GM19463 (cell line): ENCODE data around the gene USP31.
"Not testable (repeated sequence)": the region's sequence is repeated elsewhere in the genome, so short reads cannot be mapped to it uniquely, and the experiment has no call there.

Source experiments
- ATAC-seq: cut with Tn5 transposase; IDR thresholded peaks from one replicate; pipeline ENCODE4 v1.9.1; 2021; ENCODE audit warnings: mild to moderate bottlenecking, moderate library complexity; ENCODE audit not compliant: unreplicated experiment

Gene USP31

DNA sequence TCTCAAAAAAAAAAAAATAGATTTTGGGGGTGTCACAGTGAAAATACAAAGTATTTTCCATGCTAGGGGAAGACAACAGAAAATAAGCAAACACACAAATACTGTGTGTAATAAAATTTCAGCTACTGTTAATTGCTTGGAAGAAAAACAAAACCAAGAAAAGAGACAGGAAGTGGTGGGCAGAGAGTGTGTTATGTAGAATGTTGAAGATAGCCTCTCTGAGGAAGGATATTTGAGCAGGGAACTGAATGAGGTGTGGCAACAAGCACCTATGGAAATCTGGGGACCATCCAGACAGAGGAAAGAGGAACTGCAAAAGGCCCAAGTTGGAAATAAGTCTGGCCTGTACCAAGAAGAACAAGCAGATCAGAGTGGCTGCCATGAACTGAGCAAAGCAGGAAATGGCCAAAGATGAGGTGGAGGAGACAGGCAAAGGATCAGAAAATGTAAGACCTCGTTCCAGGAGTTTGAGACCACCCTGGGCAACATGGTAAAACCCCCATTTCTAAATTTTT lies 7.8 kb upstream of the USP31 start:
- ATAC-seq = no peak

DNA sequence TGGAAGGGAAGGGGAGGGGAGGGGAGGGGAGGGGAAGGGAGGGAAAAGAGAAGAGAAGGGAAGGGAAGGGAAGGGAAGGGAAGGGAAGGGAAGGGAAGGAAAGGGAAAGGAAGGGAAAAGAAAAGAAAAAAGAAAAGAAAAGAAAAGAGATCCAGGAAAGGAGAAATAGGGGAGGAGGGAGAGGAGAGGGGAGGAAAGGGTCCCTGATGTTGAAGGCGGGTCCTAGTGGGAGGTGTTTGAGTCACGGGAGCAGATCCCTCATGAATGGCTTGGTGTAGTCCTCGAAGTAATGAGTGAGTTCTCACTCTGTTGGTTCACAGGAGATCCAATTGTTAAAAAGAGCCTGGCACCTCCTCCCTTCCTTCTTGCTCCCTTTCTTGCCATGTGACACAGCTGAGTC lies 6.9 kb upstream of the USP31 start:
- ATAC-seq = no peak

- ATAC-seq = no peak
Observed at GRCh38 chr16:23155445-23156049, 6.3 kb upstream of the USP31 start.

DNA sequence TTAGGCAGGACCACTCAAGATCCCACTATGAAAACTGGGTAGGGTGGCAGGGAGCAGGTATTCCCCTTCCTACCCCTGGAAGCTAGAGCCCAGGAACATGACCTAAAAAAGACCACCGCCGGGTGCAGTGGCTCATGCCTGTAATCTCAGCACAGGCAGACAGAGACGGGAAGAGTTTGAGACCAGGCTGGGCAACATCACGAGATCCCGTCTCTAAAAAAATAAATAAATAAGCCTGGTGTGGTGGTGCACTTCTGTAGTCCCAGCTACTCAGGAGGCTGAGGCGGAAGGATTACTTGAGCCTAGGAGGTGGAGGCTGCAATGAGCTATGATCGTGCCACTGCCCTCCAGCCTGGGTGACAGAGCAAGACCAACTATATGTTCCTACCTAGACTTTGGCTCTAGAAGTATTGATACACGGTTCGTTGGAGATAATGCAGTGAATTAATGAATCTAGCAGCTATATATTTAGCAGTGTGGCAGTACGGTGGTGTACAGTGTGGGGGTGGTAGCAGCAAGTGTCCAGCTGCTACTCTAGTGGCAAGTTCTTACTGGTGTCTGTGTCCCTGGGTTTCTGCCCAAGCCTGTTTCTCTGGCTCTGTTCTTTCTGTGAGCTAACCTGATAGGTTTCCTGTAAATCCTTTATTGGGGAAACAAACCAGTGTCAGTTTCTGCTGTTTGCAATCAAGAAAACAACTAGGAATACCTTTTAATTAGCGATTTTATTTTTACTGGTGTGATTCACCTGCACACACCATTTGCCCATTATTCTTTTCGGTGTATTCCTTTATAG lies 3.3 kb upstream of the USP31 start:
- no peak for ATAC-seq

DNA sequence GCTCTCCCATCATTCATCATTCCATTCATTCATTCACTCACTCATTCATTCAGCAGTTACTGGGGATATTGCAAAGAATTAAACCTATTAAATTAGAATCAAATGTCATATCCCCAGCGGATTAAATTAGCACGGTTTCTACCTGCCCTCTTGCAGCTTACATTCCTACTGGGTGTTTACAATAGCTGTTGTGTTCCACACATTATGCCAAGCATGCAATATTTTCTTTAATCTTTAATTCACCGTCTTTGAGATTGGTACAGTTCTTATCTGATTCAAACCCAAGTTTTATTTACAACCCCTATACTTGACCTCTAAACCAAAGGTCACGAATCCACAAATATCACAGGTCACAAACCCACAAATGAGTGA lies 727 bp upstream of the USP31 start:
- no peak for ATAC-seq

GRCh38 chr16:23148513-23149266 lies 562 bp downstream of the USP31 start:
- peak; percentile 26 for ATAC-seq

GRCh38 chr16:23148166-23148512 lies 1.1 kb downstream of the USP31 start:
- ATAC-seq = no peak

DNA sequence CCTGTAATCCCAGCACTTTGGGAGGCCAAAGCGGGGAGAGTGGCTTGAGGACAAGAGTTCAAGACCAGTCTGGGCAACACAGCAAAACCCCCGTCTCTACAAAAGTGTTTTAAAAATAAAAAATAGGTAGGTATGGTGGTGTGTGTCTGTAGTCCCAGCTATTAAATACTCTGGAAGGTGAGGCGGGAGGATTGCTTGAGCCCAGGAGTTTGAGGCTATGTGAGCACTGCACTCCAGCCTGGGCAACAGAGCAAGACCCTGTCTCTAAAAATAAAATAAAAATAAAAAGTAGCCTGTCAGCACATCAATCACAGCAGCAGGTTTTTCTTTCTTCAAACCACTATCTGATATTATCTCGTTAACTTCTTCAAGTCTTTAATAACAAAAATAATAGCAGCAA lies 1.6 kb downstream of the USP31 start:
- ATAC-seq = no peak

DNA sequence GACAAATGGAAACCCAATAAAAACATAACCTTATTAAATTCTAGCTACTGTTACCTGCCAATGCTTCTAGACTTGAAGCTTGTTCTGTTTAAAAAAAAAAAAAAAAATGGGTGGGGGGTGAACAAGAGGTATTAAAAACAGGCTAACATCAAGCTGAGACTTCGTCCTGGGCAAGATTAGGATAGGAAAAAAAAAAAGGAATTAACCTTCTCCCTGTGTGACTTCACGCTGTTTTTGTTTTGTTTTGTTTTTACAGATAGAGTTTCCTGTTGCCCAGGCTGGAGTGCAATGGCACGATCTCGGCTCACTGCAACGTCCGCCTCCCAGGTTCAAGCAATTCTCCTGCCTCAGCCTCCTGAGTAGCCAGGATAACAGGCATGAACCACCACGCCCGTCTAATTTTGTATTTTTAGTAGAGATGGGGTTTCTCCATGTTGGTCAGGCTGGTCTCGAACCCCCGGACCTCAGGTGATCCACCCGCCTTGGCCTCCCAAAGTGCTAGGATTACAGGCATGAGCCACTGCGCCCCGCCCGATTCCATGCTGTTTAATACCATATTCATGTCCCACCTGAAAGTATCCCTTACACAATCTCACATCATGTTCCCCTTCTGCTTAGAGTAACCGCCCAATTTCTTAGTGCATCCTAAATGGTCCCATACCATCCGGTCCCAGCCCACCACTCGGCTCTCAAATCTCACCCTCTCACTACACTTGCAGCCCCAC lies 2.2 kb downstream of the USP31 start:
- no peak for ATAC-seq

- no peak for ATAC-seq
Observed at GRCh38 chr16:23145608-23146007, 3.6 kb downstream of the USP31 start.

- ATAC-seq = no peak
Observed at GRCh38 chr16:23145186-23145585, 4.1 kb downstream of the USP31 start.

DNA sequence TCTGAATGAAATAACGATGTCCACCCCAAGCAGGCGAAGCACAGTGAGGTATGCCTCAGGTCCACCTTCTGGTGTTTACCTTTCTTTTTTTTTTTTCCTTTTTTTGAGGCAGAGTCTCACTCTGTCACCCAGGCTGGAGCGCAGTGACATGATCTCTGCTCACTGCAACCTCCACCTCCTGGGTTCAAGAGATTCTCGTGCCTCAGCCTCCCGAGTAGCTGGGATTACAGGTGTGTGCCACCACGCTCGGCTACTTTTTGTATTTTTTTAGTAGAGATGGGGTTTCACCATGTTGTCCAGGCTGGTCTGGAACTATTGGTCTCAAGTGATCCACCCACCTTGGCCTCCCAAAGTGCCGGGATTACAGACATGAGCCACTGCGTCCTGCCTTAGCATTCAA lies 4.9 kb downstream of the USP31 start:
- ATAC-seq = not testable (repeated sequence)

DNA sequence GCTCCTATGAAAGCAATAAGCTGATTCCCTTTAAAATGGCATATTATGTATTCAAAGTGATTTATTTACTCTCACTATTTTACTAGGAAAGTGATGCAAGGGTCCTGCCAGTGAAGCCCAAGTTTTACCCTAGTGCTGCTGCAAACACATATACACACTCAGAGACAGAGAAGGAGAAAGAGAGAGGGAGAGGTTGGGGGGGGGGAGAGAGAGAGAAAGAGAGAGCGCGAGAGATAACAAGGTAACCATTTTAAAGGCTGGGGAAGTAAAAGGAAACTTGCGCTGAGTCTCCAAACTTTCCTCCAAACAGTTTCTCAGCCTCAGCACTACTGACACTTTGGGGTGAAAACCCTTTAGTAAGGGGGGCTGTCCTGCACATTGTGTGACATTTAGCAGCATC lies 5.9 kb downstream of the USP31 start:
- no peak for ATAC-seq

DNA sequence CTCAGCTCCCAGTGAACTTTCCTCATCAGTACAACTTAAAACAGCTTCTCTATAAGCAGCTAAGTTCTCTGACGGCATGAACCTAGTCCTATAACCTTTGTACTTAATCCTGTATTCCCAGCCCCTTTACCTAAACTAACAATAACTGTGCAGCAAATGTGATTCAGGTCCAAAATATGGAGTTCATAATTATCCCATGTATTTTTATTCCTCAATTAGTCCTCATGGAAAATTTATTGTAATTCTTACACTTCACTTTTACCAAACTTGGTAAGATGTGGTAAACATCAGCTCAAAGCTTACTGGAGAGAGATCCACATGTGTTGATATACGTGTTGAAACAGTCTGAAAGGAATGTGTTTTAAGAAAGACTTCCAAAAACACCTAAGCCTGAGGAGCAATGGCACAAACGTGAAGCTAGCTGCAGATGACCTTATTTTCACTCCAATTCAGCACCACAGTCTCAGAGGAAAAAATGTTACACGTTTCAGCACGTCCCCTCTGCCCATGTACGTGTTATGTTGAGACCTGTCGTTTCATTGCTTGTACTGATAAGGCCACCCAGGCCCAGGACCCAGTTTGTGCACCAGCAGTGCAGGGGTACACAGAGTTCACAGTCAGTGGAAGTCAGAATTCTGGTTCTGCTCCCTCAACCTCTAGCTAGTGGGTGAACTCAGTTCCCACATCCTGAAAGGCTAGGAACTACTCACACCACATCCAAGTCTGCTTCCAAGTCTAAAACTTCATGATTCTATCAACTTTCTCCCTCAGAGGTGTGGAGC lies 7.1 kb downstream of the USP31 start:
- ATAC-seq = no peak

- ATAC-seq = no peak
Observed at GRCh38 chr16:23141500-23141899, 7.8 kb downstream of the USP31 start.

DNA sequence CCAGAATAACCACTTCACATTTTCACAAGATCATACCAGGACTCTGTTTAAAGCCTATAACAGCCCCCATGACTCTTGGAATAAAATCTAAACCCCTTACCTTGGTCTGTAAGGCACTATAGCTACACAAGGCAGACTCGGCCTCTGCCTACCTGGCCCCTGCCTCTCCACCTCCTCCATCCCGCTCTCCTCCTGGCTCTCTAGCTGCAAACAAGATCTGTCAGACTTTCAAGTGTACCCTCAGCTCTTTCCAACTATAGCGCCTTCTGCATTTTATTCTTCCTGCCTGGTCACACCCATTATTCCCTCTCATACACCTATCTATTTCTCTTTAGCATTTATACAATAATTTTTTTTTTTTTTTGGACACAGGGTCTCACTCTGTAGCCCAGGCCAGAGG lies 8.2 kb downstream of the USP31 start:
- no peak for ATAC-seq

GRCh38 chr16:23140107-23140506 lies 9.1 kb downstream of the USP31 start:
- no peak for ATAC-seq

DNA sequence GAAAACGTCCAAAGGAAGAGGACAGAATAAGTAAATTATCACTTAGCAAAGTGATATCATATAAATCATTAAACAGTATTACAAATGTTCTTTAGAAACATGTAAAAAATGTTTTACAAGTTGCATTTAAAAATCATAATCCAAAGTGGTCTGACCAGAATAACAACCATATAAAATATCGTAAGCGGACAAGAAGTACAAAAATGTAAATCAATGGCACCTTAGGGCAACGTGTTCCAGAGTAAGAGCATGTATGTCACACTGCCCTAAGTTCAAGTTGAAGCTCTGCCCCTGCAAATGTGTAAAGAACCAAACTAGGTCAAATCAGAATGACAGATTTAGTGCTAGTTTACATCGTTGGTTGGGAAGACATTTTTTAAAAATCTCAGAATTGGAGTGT lies 11.4 kb downstream of the USP31 start:
- no peak for ATAC-seq

DNA sequence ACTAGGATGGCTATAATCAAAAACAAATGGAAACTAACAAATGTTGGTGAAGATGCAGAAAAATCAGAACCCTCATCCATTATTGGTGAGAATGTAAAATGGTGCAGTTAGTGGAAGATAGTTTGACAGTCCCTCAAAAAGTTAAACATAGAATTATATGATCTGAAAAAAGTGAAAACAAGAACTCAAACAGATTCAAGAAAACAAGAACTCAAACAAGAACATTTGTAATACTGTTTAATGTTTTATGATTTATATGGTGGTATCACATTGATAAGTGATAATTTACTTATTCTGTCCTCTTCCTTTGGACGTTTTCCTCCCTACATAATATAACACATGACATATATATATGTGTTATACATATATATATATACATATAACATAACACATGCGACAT lies 12.0 kb downstream of the USP31 start:
- no peak for ATAC-seq

GRCh38 chr16:23134274-23134673 lies 15.0 kb downstream of the USP31 start:
- ATAC-seq = no peak
